ENCODE results near the gene NBAS. TPM values are rescaled to one million over a fixed set of nuclear protein-coding genes. Genes with fewer than 3 reads are reported as not detected.

The NBAS gene
- total RNA-seq, 1 donor from 2014 or later: 57.6 TPM

- DNase-seq (ENCODE audit: low read depth): no peak
Observed at GRCh38 chr2:15367715-15368114, 193.4 kb downstream of the NBAS start.

GRCh38 chr2:15367205-15367604 lies 193.9 kb downstream of the NBAS start:
- Mint-ChIP-seq H3K27me3 (ENCODE audit: low read depth, unreplicated experiment) (no peaks in the 10 kb centered on the region), H3K9me3 (ENCODE audit: unreplicated experiment) (no peaks in the 10 kb centered on the region), H3K4me3 (ENCODE audit: unreplicated experiment) (no peak overlapping the region), H3K27ac (ENCODE audit: unreplicated experiment) (no peak overlapping the region), H3K4me1 (ENCODE audit: low read depth, unreplicated experiment) (peaks cover 19% of the 10 kb centered on the region), H3K36me3 (ENCODE audit: low read depth, unreplicated experiment) (peaks cover 9% of the 10 kb centered on the region)
- no peaks in the 10 kb centered on the region for H3K79me2 ChIP-seq (ENCODE audit: insufficient read depth, low read length)
- H3K27ac ChIP-seq (ENCODE audit: low read depth, low read length): no peak overlapping the region
- H3K36me3 ChIP-seq (ENCODE audit: insufficient read depth, low read length): no peaks in the 10 kb centered on the region
- H3K27me3 ChIP-seq (ENCODE audit: insufficient read depth, low read length): no peaks in the 10 kb centered on the region
- no peak overlapping the region for H3K9ac ChIP-seq (ENCODE audit: low read length)
- H3K9me3 ChIP-seq (ENCODE audit: insufficient read depth, low read depth, low read length): no peaks in the 10 kb centered on the region
- H3K4me3 ChIP-seq (ENCODE audit: insufficient read depth, low read depth, low read length): no peak overlapping the region
- no peak overlapping the region for H3K4me2 ChIP-seq (ENCODE audit: low read length)
- no peak overlapping the region for H2AFZ ChIP-seq (ENCODE audit: low read depth, low read length)
- no peaks in the 10 kb centered on the region for H4K20me1 ChIP-seq (ENCODE audit: insufficient read depth, low read length)
- no peak for FAIRE-seq
- DNase-seq (ENCODE audit: low read depth): no peak
- peaks cover 4% of the 10 kb centered on the region for H3K4me1 ChIP-seq (ENCODE audit: insufficient read depth, low read length)
- TF ChIP-seq, protein P1, sequence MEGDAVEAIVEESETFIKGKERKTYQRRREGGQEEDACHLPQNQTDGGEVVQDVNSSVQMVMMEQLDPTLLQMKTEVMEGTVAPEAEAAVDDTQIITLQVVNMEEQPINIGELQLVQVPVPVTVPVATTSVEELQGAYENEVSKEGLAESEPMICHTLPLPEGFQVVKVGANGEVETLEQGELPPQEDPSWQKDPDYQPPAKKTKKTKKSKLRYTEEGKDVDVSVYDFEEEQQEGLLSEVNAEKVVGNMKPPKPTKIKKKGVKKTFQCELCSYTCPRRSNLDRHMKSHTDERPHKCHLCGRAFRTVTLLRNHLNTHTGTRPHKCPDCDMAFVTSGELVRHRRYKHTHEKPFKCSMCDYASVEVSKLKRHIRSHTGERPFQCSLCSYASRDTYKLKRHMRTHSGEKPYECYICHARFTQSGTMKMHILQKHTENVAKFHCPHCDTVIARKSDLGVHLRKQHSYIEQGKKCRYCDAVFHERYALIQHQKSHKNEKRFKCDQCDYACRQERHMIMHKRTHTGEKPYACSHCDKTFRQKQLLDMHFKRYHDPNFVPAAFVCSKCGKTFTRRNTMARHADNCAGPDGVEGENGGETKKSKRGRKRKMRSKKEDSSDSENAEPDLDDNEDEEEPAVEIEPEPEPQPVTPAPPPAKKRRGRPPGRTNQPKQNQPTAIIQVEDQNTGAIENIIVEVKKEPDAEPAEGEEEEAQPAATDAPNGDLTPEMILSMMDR (IDR thresholded peaks at IDR 0.05; ENCODE audit: insufficient read depth, low read depth, low read length): no peak
- no peak for TF ChIP-seq EZH2 (IDR thresholded peaks at IDR 0.05; ENCODE audit: insufficient read depth, low read length)

More at GRCh38 chr2:15367715-15368114, 193.4 kb downstream of the NBAS start:
- Mint-ChIP-seq H3K9me3 (ENCODE audit: unreplicated experiment) (no peaks in the 10 kb centered on the region), H3K36me3 (ENCODE audit: low read depth, unreplicated experiment) (peaks cover 9% of the 10 kb centered on the region), H3K27ac (ENCODE audit: unreplicated experiment) (no peak overlapping the region), H3K4me3 (ENCODE audit: unreplicated experiment) (no peak overlapping the region), H3K4me1 (ENCODE audit: low read depth, unreplicated experiment) (peaks cover 17% of the 10 kb centered on the region), H3K27me3 (ENCODE audit: low read depth, unreplicated experiment) (no peaks in the 10 kb centered on the region)
- Histone ChIP-seq H3K36me3 (ENCODE audit: insufficient read depth, low read length) (no peaks in the 10 kb centered on the region), H3K9ac (ENCODE audit: low read length) (no peak overlapping the region), H3K27ac (ENCODE audit: low read depth, low read length) (no peak overlapping the region), H2AFZ (ENCODE audit: low read depth, low read length) (no peak overlapping the region), H3K9me3 (ENCODE audit: insufficient read depth, low read depth, low read length) (no peaks in the 10 kb centered on the region), H3K4me3 (ENCODE audit: insufficient read depth, low read depth, low read length) (no peak overlapping the region), H3K4me1 (ENCODE audit: insufficient read depth, low read length) (peaks cover 4% of the 10 kb centered on the region), H3K79me2 (ENCODE audit: insufficient read depth, low read length) (no peaks in the 10 kb centered on the region), H3K4me2 (ENCODE audit: low read length) (no peak overlapping the region), H4K20me1 (ENCODE audit: insufficient read depth, low read length) (no peaks in the 10 kb centered on the region), H3K27me3 (ENCODE audit: insufficient read depth, low read length) (no peaks in the 10 kb centered on the region)
- TF ChIP-seq, protein P1 (IDR thresholded peaks at IDR 0.05; ENCODE audit: insufficient read depth, low read depth, low read length): no peak
- TF ChIP-seq EZH2 (IDR thresholded peaks at IDR 0.05; ENCODE audit: insufficient read depth, low read length): no peak
- no peak for FAIRE-seq

GRCh38 chr2:15365411-15365810 lies 195.7 kb downstream of the NBAS start:
- Histone ChIP-seq H3K4me3 (ENCODE audit: insufficient read depth, low read depth, low read length) (no peak overlapping the region), H3K4me1 (ENCODE audit: insufficient read depth, low read length) (peaks cover 9% of the 10 kb centered on the region), H2AFZ (ENCODE audit: low read depth, low read length) (no peak overlapping the region), H3K79me2 (ENCODE audit: insufficient read depth, low read length) (no peaks in the 10 kb centered on the region), H3K9me3 (ENCODE audit: insufficient read depth, low read depth, low read length) (no peaks in the 10 kb centered on the region), H3K9ac (ENCODE audit: low read length) (no peak overlapping the region), H3K27ac (ENCODE audit: low read depth, low read length) (no peak overlapping the region), H4K20me1 (ENCODE audit: insufficient read depth, low read length) (no peaks in the 10 kb centered on the region), H3K27me3 (ENCODE audit: insufficient read depth, low read length) (no peaks in the 10 kb centered on the region), H3K4me2 (ENCODE audit: low read length) (no peak overlapping the region), H3K36me3 (ENCODE audit: insufficient read depth, low read length) (no peaks in the 10 kb centered on the region)
- H3K27ac Mint-ChIP-seq (ENCODE audit: unreplicated experiment): no peak overlapping the region
- no peaks in the 10 kb centered on the region for H3K9me3 Mint-ChIP-seq (ENCODE audit: unreplicated experiment)
- FAIRE-seq (no peak), DNase-seq (ENCODE audit: low read depth) (no peak)
- H3K4me3 Mint-ChIP-seq (ENCODE audit: unreplicated experiment): no peak overlapping the region
- H3K4me1 Mint-ChIP-seq (ENCODE audit: low read depth, unreplicated experiment): peaks cover 23% of the 10 kb centered on the region
- no peaks in the 10 kb centered on the region for H3K27me3 Mint-ChIP-seq (ENCODE audit: low read depth, unreplicated experiment)
- peaks cover 6% of the 10 kb centered on the region for H3K36me3 Mint-ChIP-seq (ENCODE audit: low read depth, unreplicated experiment)
- TF ChIP-seq, protein P1 (IDR thresholded peaks at IDR 0.05; ENCODE audit: insufficient read depth, low read depth, low read length): no peak
- TF ChIP-seq EZH2 (IDR thresholded peaks at IDR 0.05; ENCODE audit: insufficient read depth, low read length): no peak

Data from astrocyte (in vitro differentiated cells and primary cell).